Urothelium cell line (cell line): ENCODE data around the gene RTKN.
"Not testable (repeated sequence)": the region's sequence is repeated elsewhere in the genome, so short reads cannot be mapped to it uniquely, and the experiment has no call there.

ENCODE experiments used
- DNase-seq: peaks from one replicate; pipeline ENCODE4 v3.0.0; 2011; ENCODE audit warnings: low spot score, mixed read lengths
- FAIRE-seq: peaks from 2 replicates; lab custom pipeline; 2011; peaks lifted over from hg19 to GRCh38; lab: Jason Lieb, UNC

RTKN gene, protein sequence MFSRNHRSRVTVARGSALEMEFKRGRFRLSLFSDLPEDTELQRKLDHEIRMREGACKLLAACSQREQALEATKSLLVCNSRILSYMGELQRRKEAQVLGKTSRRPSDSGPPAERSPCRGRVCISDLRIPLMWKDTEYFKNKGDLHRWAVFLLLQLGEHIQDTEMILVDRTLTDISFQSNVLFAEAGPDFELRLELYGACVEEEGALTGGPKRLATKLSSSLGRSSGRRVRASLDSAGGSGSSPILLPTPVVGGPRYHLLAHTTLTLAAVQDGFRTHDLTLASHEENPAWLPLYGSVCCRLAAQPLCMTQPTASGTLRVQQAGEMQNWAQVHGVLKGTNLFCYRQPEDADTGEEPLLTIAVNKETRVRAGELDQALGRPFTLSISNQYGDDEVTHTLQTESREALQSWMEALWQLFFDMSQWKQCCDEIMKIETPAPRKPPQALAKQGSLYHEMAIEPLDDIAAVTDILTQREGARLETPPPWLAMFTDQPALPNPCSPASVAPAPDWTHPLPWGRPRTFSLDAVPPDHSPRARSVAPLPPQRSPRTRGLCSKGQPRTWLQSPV

DNA sequence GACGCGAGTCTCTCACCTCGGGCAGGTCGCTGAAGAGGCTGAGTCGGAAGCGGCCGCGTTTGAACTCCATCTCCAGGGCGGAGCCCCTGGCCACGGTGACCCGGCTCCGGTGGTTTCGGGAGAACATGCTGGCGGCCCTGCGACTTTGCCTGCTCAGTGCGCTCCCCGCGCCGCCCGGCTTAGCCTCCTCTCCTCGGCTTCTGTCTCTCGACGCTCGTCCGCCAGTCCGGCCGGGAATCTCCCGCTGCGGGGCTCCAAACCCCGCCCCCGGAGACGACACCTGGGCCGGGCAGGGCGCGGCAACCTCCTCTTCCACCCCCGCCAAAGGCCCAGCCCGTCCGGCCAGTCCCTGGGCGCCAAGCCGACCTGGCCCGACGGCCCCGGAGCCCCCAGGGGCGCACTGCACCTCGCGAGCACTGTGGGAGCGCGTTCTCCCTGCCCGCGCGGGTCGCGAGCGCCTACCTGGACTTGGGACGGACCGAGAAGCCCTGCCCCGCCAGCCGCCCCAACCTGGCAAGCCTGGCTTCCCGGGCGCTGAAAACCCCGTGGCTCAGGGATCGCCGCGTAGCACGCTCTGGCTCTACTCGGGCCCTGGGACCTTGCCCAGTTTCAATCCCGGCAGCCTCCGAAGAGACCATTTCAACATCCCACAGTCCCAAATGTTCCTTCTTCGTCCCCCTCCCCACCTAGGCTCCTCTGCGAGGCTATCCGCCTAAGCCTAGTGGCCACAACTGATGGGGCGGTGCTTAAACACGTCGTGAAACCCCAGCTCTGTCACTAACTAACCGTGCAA, at the start of gene RTKN:
Gene RTKN (minus strand): TSS at position 248 of the 793 bp plus-strand sequence. CDS start 121 bp downstream, at position 127.
- DNase-seq (no peak), FAIRE-seq (no peak)

DNA sequence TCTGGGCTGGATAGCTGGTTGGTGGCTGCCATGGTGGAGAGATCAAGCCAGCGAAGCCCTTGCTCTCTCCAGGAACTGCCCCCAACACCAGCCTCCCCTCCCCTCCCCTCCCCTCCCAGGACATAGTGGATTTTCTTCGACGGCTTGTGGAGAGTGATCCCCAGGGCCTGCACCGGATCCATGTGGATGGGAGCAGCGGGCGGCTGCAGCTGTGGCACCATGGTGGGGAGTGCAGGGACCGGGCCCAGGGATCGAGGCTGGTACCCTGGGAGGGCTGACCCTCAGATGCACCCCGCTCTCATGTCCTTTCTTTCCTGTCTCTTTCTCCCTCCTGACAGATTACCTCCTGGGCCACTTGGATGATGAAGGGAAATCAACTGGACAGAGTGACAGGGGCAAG, 48.2 kb upstream of the RTKN start:
- no peak for DNase-seq
- FAIRE-seq = no peak

GRCh38 chr2:74488643-74489481, 47.1 kb upstream of the RTKN start:
- no peak for FAIRE-seq
- no peak for DNase-seq

DNA sequence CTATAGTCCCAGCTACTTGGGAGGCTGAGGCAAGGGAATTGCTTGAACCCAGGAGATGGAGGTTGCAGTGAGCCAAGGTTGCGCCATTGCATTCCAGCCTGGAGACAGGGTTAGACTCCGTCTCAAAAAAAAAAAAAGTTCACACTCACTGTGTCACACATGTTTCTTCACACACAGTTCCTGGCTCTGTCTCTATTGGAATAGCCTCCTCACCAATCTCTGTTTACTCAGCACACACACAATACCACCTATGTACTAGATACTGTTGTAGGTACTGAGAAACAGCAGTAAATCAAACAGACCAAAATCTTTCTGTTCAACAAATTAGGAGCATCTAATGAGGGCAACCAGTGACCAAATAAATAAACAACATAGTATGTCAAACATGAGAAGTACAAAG, 44.4 kb upstream of the RTKN start:
- no peak for FAIRE-seq
- no peak for DNase-seq

- FAIRE-seq, DNase-seq: not testable (repeated sequence)
Measured at GRCh38 chr2:74483675-74484164, 42.0 kb upstream of the RTKN start.

- FAIRE-seq (peak; percentile 91), DNase-seq (peak; percentile 95)
Measured at GRCh38 chr2:74482801-74483674, 41.3 kb upstream of the RTKN start, which contains the start of the genes CCDC142 and TTC31. Gene CCDC142 (minus strand): TSS chr2:74482998. CDS start chr2:74482837, 161 bp downstream. Gene TTC31 (plus strand): TSS chr2:74483081. CDS start chr2:74483096, 15 bp downstream.

DNA sequence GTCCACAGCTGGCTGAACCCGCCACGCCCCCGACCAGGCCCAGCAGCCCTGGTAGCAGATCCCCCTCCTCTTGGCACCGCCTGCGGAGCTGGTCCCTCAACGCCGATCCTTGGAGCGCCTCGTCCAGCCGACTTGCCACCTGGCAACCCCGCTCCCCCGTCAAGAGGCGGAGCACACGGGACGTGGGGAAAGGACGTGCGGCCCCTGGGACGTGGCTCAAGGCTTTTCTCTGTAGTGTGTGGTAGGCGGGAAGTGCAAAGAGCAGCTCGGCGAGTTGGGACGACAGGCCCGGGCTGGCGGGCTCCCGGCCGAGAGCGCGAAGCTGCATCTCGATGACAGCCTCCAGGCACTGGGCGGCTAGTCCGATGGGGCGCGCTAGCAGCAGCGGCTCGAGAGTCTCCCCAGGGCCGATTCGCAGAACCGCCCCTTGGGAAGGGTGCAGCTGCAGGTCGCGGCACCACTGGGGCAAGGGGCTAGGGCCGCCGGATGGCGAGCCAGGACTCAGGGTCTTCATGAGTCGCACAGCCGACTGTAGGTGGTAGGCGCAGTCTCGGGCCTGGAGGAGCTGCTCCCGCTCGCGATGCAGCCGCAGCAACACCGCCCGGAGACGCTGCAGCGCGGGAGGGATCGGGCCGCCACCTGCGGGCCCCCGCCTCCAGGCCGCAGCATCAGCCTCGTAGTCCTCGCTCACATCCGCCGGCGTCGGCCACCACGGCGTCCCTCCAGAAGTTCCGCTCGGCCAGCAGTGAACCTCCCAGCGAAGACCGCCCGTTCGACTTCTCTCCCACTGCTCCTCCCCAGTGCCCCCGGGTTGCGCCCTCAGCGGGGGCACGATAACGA, 40.4 kb upstream of the RTKN start:
- FAIRE-seq (no peak), DNase-seq (peak; percentile 63)

DNA sequence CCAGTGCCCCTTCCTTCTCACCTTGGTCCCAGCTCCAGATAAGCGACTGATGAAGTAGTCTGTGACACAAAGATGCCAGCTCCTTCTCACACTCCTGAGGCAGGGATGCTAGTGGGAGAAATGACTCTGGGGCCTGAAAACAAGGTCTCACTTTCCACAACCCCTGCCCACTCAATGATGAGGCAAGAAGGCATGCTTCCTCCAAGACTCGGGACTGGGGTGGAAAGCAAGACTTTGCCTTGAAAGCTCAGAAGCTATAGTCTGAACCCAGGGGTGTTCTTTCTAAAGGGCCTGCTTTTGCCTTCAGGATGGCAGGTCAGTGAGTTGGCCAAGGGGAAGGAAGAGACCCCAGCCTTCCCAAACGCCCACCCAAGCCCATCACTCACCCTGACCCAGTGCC, 39.7 kb upstream of the RTKN start:
- FAIRE-seq (no peak), DNase-seq (no peak)

DNA sequence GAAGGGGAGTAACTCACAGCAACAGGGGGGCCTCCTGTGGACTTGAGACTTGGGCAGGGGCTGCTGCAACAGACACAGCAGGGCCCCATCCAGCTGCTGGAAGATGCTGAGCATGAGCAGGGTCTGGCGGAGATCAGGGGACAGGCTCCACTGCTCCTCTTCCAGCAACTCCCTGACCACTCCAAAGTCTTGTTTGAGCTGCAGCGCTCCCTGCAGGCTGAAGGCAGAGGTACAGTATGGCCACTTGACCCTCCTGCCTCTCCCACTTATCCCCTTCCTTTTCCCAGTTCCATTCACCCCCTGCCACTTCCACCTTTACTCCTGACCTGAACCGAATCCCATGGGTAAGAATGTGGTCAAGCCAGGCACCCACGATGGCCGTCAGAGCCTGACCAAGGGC, 33.2 kb upstream of the RTKN start:
- FAIRE-seq (no peak), DNase-seq (no peak)

- FAIRE-seq = no peak
- no peak for DNase-seq
Measured at GRCh38 chr2:74474481-74474880, 32.7 kb upstream of the RTKN start.

DNA sequence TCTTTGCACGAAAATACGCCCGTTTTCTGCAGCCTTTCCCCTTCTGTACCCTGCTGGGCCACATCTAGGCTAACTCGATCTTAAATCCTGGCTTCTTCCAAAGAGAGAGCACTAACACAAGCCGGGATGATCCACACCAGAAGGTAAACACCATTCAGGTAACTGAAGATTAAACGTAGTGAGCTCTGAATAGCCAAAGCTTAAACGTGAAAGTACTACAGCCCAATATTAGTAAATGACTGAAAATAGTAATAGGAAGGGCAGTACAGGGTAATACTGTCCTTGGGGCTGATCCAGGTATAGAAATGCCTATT, 31.2 kb upstream of the RTKN start:
- no peak for FAIRE-seq

GRCh38 chr2:74472086-74472944, 30.6 kb upstream of the RTKN start, which contains the start of gene MRPL53:
Gene MRPL53 (minus strand): TSS chr2:74472680. CDS start chr2:74472660, 20 bp downstream.
- FAIRE-seq = peak; percentile 85

More for the DNA sequence above, 31.2 kb upstream of the RTKN start:
- no peak for DNase-seq

GRCh38 chr2:74471332-74472065, 29.8 kb upstream of the RTKN start:
- DNase-seq = no peak
- no peak for FAIRE-seq

More at GRCh38 chr2:74472086-74472944, 30.6 kb upstream of the RTKN start, which contains the start of gene MRPL53:
- peak; percentile 92 for DNase-seq

GRCh38 chr2:74470742-74471141, 29.0 kb upstream of the RTKN start:
- not testable (repeated sequence) for FAIRE-seq, DNase-seq

DNA sequence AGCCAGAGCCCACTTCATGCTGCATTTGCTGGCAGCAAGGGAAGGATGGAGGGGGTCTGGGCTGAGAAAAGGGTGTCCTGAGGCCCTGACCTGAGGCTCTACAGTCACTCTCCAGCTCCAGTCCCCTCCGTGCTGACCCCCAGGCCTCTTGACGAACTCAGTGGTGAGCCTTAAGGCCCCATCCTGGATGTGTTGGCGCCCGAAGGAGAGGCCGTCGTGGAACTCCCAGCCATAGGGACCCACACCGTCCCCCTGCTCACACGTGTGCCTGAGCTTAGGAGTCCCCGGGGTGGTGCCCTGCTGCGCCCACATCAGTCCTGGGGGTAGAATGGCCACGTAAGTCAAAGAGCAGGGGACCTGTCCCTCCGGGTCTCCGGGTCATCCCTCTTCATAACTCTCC, 22.7 kb upstream of the RTKN start:
- FAIRE-seq = no peak

DNA sequence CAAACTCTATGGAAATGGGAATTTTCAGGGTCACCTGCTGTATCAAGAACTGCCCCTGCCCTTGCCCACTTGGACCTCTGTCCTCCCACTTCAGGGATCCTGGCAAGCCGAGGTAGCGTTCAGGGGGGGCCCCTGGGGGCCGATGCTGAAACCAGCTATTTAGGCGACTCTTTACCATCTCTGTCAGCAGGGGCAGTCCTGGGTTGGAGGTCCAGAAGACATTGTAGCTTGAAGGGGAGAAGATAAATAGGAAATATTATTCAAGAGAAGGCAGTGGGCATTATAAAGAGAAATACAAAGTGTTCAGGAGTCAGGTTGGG, 21.0 kb upstream of the RTKN start:
- DNase-seq (no peak), FAIRE-seq (no peak)

More for the DNA sequence above, 22.7 kb upstream of the RTKN start:
- DNase-seq = no peak
